AG10803 (cell line): ENCODE measurements around the gene AVPI1.

ENCODE experiments used
- DNase-seq: peaks from one replicate; pipeline ENCODE4 v3.0.0; 2010; ENCODE audit warnings: low read depth
- H3K4me3 ChIP-seq: 2 replicates; pipeline ENCODE4 v1.5.1; 2011; ENCODE audit warnings: mild to moderate bottlenecking, low read length, control low read depth
- TF ChIP-seq, protein P1 (sequence below): conservative IDR thresholded peaks from 2 replicates; pipeline ENCODE4 v1.5.1; 2011; ENCODE audit warnings: mild to moderate bottlenecking, low read length, control low read depth, inconsistent platforms

AVPI1 gene

DNA sequence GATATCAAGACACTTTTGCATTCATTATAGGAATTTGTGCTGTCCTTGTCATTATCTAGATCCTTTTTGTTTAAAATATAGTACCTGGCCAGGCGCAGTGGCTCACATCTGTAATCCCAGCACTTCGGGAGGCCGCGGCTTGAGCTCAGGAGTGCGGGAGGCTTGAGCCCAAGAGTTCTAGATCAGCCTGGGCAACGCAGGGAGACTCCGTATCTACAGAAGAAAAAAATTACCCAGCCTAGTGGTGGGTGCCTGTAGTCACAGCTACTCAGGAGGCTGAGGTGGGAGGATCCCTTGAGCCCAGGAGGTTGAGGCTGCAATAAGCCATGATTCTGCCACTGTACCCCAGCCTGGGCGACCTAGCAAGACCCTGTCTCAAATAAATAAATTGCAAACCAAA is 53.1 kb downstream of the AVPI1 start:
- peak overlapping the region; percentile 88 for H3K4me3 ChIP-seq
- TF ChIP-seq, protein P1, sequence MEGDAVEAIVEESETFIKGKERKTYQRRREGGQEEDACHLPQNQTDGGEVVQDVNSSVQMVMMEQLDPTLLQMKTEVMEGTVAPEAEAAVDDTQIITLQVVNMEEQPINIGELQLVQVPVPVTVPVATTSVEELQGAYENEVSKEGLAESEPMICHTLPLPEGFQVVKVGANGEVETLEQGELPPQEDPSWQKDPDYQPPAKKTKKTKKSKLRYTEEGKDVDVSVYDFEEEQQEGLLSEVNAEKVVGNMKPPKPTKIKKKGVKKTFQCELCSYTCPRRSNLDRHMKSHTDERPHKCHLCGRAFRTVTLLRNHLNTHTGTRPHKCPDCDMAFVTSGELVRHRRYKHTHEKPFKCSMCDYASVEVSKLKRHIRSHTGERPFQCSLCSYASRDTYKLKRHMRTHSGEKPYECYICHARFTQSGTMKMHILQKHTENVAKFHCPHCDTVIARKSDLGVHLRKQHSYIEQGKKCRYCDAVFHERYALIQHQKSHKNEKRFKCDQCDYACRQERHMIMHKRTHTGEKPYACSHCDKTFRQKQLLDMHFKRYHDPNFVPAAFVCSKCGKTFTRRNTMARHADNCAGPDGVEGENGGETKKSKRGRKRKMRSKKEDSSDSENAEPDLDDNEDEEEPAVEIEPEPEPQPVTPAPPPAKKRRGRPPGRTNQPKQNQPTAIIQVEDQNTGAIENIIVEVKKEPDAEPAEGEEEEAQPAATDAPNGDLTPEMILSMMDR = peak; percentile 33
- DNase-seq = peak; percentile 14

DNA sequence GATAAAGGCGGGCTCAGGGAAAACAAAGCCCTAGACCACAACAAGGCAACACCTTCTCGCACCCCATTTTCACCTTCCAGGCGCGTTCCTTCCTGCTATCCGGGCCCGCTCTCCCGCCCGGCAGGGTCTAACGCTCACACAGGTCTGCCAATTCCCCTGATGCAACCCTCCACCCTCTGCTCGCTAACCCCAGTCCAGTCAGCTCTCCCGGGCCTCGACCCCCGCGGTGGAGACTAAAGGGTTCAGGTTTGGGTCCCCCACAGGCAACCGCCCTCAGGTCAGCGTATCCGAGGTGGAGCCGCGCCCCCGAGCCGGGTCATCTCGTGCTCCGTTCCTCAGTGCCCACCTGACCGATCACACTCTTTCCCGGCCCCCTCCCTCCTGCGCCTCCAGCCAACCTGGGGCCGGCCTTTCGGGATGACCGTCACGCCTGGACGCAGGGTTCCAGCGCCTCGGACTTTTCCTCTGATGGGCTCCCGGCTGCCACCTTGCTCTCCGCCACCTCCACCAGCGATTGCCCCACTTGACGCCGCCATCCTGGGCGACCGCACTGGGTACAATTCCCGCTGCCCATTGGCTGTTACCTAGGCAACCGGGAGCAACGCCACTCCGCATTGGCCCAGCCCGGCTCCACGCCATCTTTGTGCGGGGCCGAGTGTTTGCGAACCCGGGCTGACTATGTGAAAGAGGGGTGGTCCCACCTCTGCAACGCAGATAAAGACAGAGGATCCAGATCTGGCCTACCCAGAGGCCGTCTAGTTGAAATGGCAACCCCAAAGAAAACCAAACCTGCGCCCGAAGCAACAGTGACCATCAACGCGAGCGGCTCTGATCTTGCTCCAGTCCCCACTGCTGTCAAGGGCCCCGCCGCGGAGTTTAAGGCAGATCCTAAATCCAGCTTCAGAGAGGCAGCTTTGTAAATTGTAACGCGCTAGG is 53.8 kb downstream of the AVPI1 start, which contains the start of gene MORN4:
Gene MORN4 (minus strand): TSS at position 552 of the 936 bp plus-strand sequence. CDS start 13,847 bp downstream, outside the sequence.
- TF ChIP-seq, protein P1 = no peak
- peak within 1 kb of the TSS; percentile 88 for H3K4me3 ChIP-seq
- peak; percentile 88 for DNase-seq

DNA sequence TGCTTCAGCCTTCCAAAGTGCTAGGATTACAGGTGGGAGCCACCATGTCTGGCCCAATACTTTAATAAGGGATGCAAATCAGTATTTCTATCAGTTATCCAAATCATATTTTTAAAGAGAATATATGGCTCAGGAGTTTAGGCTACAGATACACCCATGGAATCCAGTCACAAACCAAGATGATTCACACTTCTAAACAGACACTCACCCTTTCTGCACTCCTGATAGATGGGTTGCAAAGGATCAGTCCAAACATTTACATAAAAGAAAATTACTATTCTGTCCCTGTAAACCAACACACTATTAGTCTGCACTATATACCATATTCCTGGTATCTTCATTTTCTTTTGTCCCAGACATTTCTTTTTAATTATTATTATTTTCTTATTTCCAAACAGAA is 55.9 kb downstream of the AVPI1 start:
- H3K4me3 ChIP-seq = no peak overlapping the region
- no peak for DNase-seq
- TF ChIP-seq, protein P1 = no peak

DNA sequence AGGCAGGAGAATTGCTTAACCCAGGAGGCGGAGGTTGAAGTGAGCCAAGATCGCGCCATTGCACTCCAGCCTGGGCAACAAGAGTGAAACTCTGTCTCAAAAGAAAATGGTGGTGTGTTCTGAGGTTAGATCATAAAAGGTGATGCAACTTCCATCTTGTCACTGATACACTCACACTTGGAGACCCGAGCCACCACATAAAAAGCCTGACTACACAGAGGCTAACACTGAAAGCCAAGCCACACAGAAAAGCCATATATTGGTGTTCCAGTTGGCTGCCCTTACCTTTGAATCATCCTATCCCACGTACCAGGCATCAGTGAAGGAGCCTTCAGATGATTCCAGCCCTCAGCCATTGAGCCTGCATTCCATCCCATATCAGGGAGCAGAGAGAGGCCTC is 57.8 kb downstream of the AVPI1 start:
- TF ChIP-seq, protein P1 = no peak
- no peak for DNase-seq

DNA sequence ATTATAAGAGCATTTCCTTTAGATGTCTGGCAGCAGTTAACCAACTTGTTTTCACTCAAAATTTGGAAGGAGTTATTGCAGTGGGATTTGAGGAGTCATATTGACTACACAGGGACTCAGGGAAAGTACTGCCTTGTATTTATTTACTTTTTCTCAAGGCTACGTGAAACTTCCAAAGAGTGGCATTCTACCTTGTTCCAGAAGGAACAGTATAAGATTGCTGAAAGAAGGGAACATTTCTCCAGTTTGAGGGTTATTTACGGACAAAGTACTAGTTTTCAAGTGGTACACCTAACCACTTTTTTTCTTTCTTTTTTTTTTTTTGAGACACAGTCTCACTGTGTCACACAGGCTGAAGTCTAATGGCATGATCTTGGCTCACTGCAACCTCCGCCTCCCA is 58.8 kb downstream of the AVPI1 start:
- no peak for DNase-seq
- H3K4me3 ChIP-seq = no peak overlapping the region
- TF ChIP-seq, protein P1 = no peak

More for the DNA sequence above, 57.8 kb downstream of the AVPI1 start:
- no peak overlapping the region for H3K4me3 ChIP-seq

DNA sequence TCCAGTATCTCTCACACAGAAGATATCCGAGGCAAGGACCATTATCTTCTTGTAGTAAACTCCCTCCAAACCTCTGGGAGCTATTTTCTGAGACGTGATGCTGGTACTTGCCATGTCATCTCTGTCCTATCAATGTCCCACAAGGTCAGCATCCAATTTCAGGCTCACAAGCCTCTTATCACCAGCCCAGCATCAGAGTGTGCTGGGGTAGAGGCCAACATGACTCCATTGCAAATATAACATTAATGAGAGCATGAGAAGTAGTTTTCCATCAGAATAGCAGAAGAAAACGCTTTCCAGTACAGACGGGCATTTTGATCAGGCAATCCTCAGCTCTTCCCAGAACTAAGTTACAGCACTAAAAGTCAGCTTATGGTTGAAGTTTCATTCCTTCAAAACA is 59.3 kb downstream of the AVPI1 start:
- no peak for DNase-seq
- TF ChIP-seq, protein P1 = no peak
- no peak overlapping the region for H3K4me3 ChIP-seq
